Pancreas (tissue), 10 donors: ENCODE data around the gene LATS2. TPM values are rescaled to one million over a fixed set of nuclear protein-coding genes. Genes with fewer than 3 reads are reported as not detected.

ENCODE experiments used
- ATAC-seq, 4 donors: fragments of 200-7000 bp; cut with Tn5 transposase; one replicate each; pipeline versions ENCODE4 v1.8.0 to v1.9.1; 2020; ENCODE audit warnings: mild to moderate bottlenecking in 4 of 4, moderate library complexity in 4 of 4
- DNase-seq, 6 donors: peaks; one replicate each; pipeline ENCODE4 v3.0.0-alpha.2; 2020
- FAIRE-seq: peaks from 2 replicates; lab custom pipeline; 2012; peaks lifted over from hg19 to GRCh38; lab: Jason Lieb, UNC
- H3K27ac ChIP-seq, 4 donors: fragments of 200-600 bp; sonication (generic); 1 replicate in 3 of 4; 2 replicates in 1 of 4; pipeline versions ENCODE4 v1.5.0 to v1.8.0; 2020
- H3K27me3 ChIP-seq, 4 donors: fragments of 200-600 bp; one replicate each; pipeline ENCODE4 v1.8.0; 2021
- H3K36me3 ChIP-seq, 3 donors: fragments of 200-600 bp; sonication (generic) in 1 of 3; one replicate each; pipeline versions ENCODE4 v1.5.0 to v1.8.0; 2020 to 2021
- H3K4me1 ChIP-seq, 3 donors: fragments of 200-600 bp; one replicate each; pipeline ENCODE4 v1.8.0; 2021
- H3K4me3 ChIP-seq, 4 donors: fragments of 200-600 bp; sonication (generic) in 2 of 4; one replicate each; pipeline versions ENCODE4 v1.5.0 to v1.8.0; 2020 to 2021
- H3K9me3 ChIP-seq, 4 donors: fragments of 200-600 bp; one replicate each; pipeline ENCODE4 v1.8.0; 2021
- WGBS, 2 donors: extraction: QIAGEN DNeasy Blood & Tissue Kit; methylation state at CpG; one replicate each; pipeline ENCODE4 v1.1.7; 2013; 5-methylcytosine and 5-hydroxymethylcytosine counted together
- intact Hi-C, 3 donors: fragments of 100-400 bp; cut with DNase I; formaldehyde crosslinking; loops; one replicate each; pipeline versions ENCODE4 v1.11.1 to v1.14.2; 2022
- polyA plus RNA-seq, 2 donors: library from polyadenylated mRNA; stranded (reverse); fragments of 200-250 nt; gene quantifications; one replicate each; pipeline ENCODE4 v1.2.3, GENCODE V29; 2013
- total RNA-seq, 6 donors: library from RNA; stranded (reverse); fragmentation: NEBNext Ultra II Directional in 4 of 6; extraction: Animal tissue kit (Norgen Biotek cat#: 25700) in 4 of 6; gene quantifications; one replicate each; pipeline versions ENCODE4 v1.2.1 to v1.2.4, GENCODE V29; 2021 to 2023
- TF ChIP-seq, protein P1 (sequence below), 4 donors: fragments of 200-600 bp; sonication (generic) in 3 of 4; IDR thresholded peaks; one replicate each; pipeline versions ENCODE4 v1.5.0 to v1.8.0; 2021; ENCODE audit warnings: antibody characterized with exemption in 4 of 4
- donor health status: healthy with polysubstance abuse.
- donor health status: DM: no; HTN: no; CAD: no; lungs with moderate emphysema.
- donor health status: DM: no; HTN: no; CAD: no.
- donor health status: control.
- donor health status: control.
- donor health status: Bipolar disorder and iron deficiency.
- donor health status: DM: yes; HTN: yes; CAD: no.
- donor health status: DM: no; HTN: no; CAD: no.
- donor health status: DM: no; HTN: no; CAD: no.
- donor health status: DM: yes; HTN: yes; CAD: no.

Gene LATS2
- total and polyA plus RNA-seq, 8 donors, result 3.8 to 12.5 (median 7.1) TPM

DNA sequence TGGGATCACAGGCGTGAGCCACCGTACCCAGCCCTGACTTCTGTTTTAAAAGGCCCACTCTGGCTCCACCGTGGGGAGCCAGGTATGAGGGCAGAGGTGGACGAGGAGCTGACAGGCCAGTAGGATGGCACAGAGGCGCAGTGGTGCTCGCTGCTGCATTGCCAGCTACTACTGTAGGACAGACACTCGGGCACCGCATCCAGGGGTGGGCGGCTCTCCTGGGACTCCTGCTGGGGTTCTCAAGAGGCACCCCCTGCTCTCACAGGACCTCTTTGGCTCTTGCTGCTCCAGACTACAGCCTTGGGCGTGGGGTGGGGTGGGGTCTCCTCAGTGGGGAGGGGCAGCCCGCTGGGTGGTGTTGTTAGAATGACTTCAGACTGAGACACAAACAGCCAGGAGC is 53.4 kb downstream of the LATS2 start:
- H3K27ac ChIP-seq, result no peak overlapping the region
- H3K27me3 ChIP-seq, result no peaks in the 10 kb centered on the region
- H3K36me3 ChIP-seq, result no peaks in the 10 kb centered on the region
- H3K4me1 ChIP-seq, result peaks cover 0 to 9% (median 3%) of the 10 kb centered on the region in 3 donors
- H3K4me3 ChIP-seq, result no peak overlapping the region
- FAIRE-seq, result no peak
- intact Hi-C loops, result no loop called here
- TF ChIP-seq, protein P1, sequence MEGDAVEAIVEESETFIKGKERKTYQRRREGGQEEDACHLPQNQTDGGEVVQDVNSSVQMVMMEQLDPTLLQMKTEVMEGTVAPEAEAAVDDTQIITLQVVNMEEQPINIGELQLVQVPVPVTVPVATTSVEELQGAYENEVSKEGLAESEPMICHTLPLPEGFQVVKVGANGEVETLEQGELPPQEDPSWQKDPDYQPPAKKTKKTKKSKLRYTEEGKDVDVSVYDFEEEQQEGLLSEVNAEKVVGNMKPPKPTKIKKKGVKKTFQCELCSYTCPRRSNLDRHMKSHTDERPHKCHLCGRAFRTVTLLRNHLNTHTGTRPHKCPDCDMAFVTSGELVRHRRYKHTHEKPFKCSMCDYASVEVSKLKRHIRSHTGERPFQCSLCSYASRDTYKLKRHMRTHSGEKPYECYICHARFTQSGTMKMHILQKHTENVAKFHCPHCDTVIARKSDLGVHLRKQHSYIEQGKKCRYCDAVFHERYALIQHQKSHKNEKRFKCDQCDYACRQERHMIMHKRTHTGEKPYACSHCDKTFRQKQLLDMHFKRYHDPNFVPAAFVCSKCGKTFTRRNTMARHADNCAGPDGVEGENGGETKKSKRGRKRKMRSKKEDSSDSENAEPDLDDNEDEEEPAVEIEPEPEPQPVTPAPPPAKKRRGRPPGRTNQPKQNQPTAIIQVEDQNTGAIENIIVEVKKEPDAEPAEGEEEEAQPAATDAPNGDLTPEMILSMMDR (IDR thresholded peaks at IDR 0.05), result no peak
- 93 to 98% methylated on average over 11 of the region's 11 CpGs for WGBS, 2 donors
- no peaks in the 10 kb centered on the region for H3K9me3 ChIP-seq
- no peak for ATAC-seq
- DNase-seq, result peak in 1 of 6 donors; percentile 45

DNA sequence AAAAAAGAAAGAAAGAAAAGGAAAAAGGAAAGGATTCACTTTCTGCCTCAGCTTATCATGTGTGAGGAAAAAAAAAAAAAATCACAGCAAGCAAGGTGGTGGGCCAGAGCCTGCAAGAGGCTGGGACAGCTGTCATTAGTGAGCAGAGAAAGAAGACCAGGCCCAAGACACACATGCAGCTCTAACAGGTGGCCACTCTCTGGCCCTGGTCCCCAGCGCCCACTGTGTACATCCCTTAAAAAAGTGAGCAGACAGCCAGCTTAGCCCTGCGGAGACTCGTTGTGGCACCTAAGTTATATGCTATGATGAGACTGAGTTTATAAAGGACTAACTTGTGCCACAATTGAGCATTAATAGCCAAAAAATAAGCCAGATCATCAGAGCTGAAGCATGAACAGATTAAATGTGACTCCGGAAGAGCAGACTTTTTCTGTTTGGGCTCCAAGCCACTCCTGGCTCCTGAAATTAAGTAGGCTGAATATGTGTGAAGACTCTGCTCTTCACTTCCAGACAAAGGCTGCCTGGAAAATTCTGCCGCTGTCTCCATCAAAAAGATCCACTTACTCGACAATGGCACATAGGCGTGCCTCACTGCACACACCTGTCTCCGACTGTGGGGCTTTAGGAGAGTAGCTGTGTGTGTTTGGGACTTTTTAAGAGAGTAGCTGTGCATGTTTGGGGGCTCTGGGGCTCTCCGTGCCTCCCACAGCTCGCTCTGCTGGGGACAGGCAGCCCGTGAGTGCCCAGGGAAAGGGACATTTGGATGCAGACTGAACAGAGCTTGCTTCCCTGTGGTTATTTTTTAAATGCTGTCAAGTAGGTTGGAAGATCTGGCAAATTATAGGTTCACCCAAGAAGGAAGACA is 55.0 kb downstream of the LATS2 start:
- TF ChIP-seq, protein P1 (IDR thresholded peaks at IDR 0.05), result no peak
- H3K9me3 ChIP-seq, result no peaks in the 10 kb centered on the region
- intact Hi-C loops, result no loop called here
- H3K27ac ChIP-seq, result no peak overlapping the region
- 88 to 91% methylated on average over 11 of the region's 11 CpGs for WGBS, 2 donors
- no peak overlapping the region for H3K4me3 ChIP-seq
- peak in 1 of 6 donors; percentile 11 for DNase-seq
- no peaks in the 10 kb centered on the region for H3K27me3 ChIP-seq
- FAIRE-seq, result no peak
- no peaks in the 10 kb centered on the region for H3K36me3 ChIP-seq
- peaks cover 0 to 6% (median 0%) of the 10 kb centered on the region in 3 donors for H3K4me1 ChIP-seq
- no peak for ATAC-seq

DNA sequence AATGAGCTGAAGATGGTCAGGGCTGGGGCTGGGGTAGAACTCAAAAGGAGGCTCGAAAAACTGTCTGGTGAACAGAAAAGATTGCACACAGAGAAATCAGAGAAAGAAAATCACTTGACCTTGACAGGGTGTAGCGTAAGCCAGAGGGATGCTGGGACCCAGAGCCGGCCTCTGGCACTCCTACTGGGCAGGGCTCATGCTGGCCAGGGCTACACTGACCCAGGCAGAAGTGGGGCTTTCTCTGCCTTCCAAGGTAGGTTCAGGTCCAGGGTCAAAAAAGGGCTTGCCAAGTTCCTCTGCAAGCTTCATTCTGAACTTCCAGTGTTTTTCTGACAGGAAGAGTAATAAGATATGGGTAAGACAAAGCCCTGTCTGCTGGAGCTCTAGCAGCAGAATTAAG is 56.2 kb downstream of the LATS2 start:
- WGBS, 2 donors, result 75 to 76% methylated on average over 3 of the region's 3 CpGs
- DNase-seq, result peak in 1 of 6 donors; percentile 19
- TF ChIP-seq, protein P1 (IDR thresholded peaks at IDR 0.05), result no peak
- no peak overlapping the region for H3K4me3 ChIP-seq
- peaks cover 0 to 6% (median 0%) of the 10 kb centered on the region in 3 donors for H3K4me1 ChIP-seq
- intact Hi-C loops, result no loop called here
- no peaks in the 10 kb centered on the region for H3K27me3 ChIP-seq
- no peaks in the 10 kb centered on the region for H3K9me3 ChIP-seq
- no peak overlapping the region for H3K27ac ChIP-seq
- no peak for FAIRE-seq
- no peak for ATAC-seq
- no peaks in the 10 kb centered on the region for H3K36me3 ChIP-seq

DNA sequence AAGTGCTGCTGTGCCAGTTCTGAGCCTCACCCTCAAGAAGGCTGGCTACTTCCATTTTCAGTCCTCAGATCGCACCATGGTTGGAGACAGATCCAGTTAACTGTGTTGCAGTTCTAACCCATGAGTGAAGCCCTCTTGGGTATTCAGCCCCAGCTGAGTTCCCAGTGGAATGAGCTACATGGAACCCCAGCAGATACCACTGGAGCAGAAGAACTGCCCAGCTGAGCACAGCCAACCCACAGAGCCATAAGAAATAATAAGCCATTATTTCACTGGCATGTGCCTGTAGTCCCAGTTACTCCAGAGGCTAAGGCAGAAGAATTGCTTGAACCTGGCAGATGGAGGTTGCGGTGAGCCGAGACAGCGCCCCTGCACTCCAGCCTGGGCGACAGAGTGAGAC is 59.9 kb downstream of the LATS2 start:
- Histone ChIP-seq H3K36me3 (no peaks in the 10 kb centered on the region), H3K9me3 (no peaks in the 10 kb centered on the region), H3K27ac (no peak overlapping the region), H3K4me3 (no peak overlapping the region), H3K27me3 (no peaks in the 10 kb centered on the region), H3K4me1 (peaks cover 0 to 6% (median 0%) of the 10 kb centered on the region in 3 donors)
- intact Hi-C loops, result no loop called here
- ATAC-seq, result no peak
- WGBS, 2 donors, result 98 to 99% methylated on average over 5 of the region's 5 CpGs
- DNase-seq, result peak in 1 of 6 donors; percentile 3
- TF ChIP-seq, protein P1 (IDR thresholded peaks at IDR 0.05), result no peak
- no peak for FAIRE-seq

DNA sequence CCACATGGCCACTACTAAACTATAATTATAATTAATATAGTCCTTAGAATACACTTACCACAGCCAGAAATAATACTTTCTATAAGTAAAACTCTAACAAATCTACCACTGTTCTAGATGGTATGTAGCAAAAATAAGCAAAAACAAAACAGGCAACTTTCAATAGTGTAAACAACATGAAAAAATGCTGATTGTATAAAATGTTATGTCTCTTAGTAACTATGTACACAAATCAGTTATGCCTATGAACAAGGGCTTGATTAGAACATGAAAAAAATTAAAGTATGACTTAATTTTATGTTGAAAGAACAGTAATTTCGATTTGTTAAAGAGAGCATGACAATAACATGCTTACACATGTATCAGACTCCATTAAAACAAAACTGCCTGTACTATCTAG is 60.7 kb downstream of the LATS2 start:
- no peak overlapping the region for H3K4me3 ChIP-seq
- peaks cover 0 to 6% (median 0%) of the 10 kb centered on the region in 3 donors for H3K4me1 ChIP-seq
- TF ChIP-seq, protein P1 (IDR thresholded peaks at IDR 0.05), result no peak
- ATAC-seq (no peak), DNase-seq (no peak), FAIRE-seq (no peak)
- 57 to 79% methylated on average over 1 of the region's 1 CpG for WGBS, 2 donors
- H3K27ac ChIP-seq, result no peak overlapping the region
- intact Hi-C loops, result no loop called here
- H3K27me3 ChIP-seq, result no peaks in the 10 kb centered on the region
- no peaks in the 10 kb centered on the region for H3K9me3 ChIP-seq
- no peaks in the 10 kb centered on the region for H3K36me3 ChIP-seq
